Measurements from ENCODE around the gene ITGB8.
"Not testable (repeated sequence)": the region's sequence is repeated elsewhere in the genome, so short reads cannot be mapped to it uniquely, and the experiment has no call there.

Gene ITGB8

GRCh38 chr7:20381406-20382034, 50.8 kb downstream of the ITGB8 start:
- DNase-seq (no peak), ATAC-seq (no peak)

- no peak for ATAC-seq
- no peak for DNase-seq
Measured at GRCh38 chr7:20383351-20383750, 52.7 kb downstream of the ITGB8 start.

GRCh38 chr7:20385126-20385525, 54.4 kb downstream of the ITGB8 start:
- no peak for DNase-seq
- no peak for ATAC-seq

- no peak for DNase-seq
Measured at GRCh38 chr7:20388084-20388483, 57.4 kb downstream of the ITGB8 start.

GRCh38 chr7:20389192-20389591, 58.5 kb downstream of the ITGB8 start:
- not testable (repeated sequence) for DNase-seq, ATAC-seq

More at GRCh38 chr7:20388084-20388483, 57.4 kb downstream of the ITGB8 start:
- ATAC-seq: no peak

GRCh38 chr7:20393021-20393610, 62.4 kb downstream of the ITGB8 start:
- ATAC-seq: no peak
- no peak for DNase-seq

GRCh38 chr7:20393616-20394015, 62.9 kb downstream of the ITGB8 start:
- ATAC-seq: no peak

GRCh38 chr7:20394284-20394683, 63.6 kb downstream of the ITGB8 start:
- ATAC-seq: no peak
- no peak for DNase-seq

More at GRCh38 chr7:20393616-20394015, 62.9 kb downstream of the ITGB8 start:
- no peak for DNase-seq

GRCh38 chr7:20395104-20395503, 64.4 kb downstream of the ITGB8 start:
- DNase-seq: no peak

GRCh38 chr7:20395511-20395910, 64.8 kb downstream of the ITGB8 start:
- ATAC-seq (no peak), DNase-seq (no peak)

More at GRCh38 chr7:20395104-20395503, 64.4 kb downstream of the ITGB8 start:
- no peak for ATAC-seq

- no peak for DNase-seq
- no peak for ATAC-seq
Measured at GRCh38 chr7:20399521-20399920, 68.8 kb downstream of the ITGB8 start.

- no peak for ATAC-seq
- no peak for DNase-seq
Measured at GRCh38 chr7:20401861-20402746, 71.4 kb downstream of the ITGB8 start.

- DNase-seq (no peak), ATAC-seq (no peak)
Measured at GRCh38 chr7:20402747-20403230, 72.1 kb downstream of the ITGB8 start.

GRCh38 chr7:20403331-20403730, 72.6 kb downstream of the ITGB8 start:
- ATAC-seq: no peak

GRCh38 chr7:20404320-20404719, 73.6 kb downstream of the ITGB8 start:
- DNase-seq (no peak), ATAC-seq (no peak)

More at GRCh38 chr7:20403331-20403730, 72.6 kb downstream of the ITGB8 start:
- DNase-seq: no peak

GRCh38 chr7:20407585-20408466, 77.1 kb downstream of the ITGB8 start:
- no peak for DNase-seq
- ATAC-seq: no peak

GRCh38 chr7:20408467-20408826, 77.7 kb downstream of the ITGB8 start:
- ATAC-seq: no peak
- DNase-seq: no peak

- no peak for DNase-seq
- ATAC-seq: no peak
Measured at GRCh38 chr7:20409961-20410360, 79.3 kb downstream of the ITGB8 start.

- ATAC-seq (no peak), DNase-seq (no peak)
Measured at GRCh38 chr7:20411372-20411771, 80.7 kb downstream of the ITGB8 start.

- no peak for ATAC-seq
- DNase-seq: no peak
Measured at GRCh38 chr7:20412032-20412431, 81.3 kb downstream of the ITGB8 start.

GRCh38 chr7:20417260-20417659, 86.6 kb downstream of the ITGB8 start:
- no peak for ATAC-seq
- no peak for DNase-seq
